Cardiac muscle cell (in vitro differentiated cells and primary cell): ENCODE data around the gene ZMYM2. TPM values are rescaled to one million over a fixed set of nuclear protein-coding genes. Genes with fewer than 3 reads are reported as not detected.

Experiments
- DNase-seq, 2 donors: peaks; one replicate each; pipeline versions ENCODE4 v3.0.0 to v3.0.0-alpha.2; 2010 to 2017; ENCODE audit warnings: low read depth in 1 of 2, low spot score in 1 of 2
- H3K27ac ChIP-seq: fragments of 200-600 bp; sonication (generic); 2 replicates; pipeline ENCODE4 v1.5.1; 2016
- H3K27me3 ChIP-seq: fragments of 200-600 bp; sonication (generic); 2 replicates; pipeline ENCODE4 v1.6.0; 2016; ENCODE audit warnings: control low read depth
- H3K36me3 ChIP-seq: fragments of 200-600 bp; sonication (generic); 2 replicates; pipeline ENCODE4 v1.5.1; 2016; ENCODE audit warnings: control low read depth
- H3K4me1 ChIP-seq: fragments of 200-600 bp; sonication (generic); 2 replicates; pipeline ENCODE4 v1.8.1; 2017; ENCODE audit warnings: low read depth, mild to moderate bottlenecking, mixed run types
- H3K4me3 ChIP-seq: fragments of 200-600 bp; sonication (generic); 2 replicates; pipeline ENCODE4 v1.5.1; 2016; ENCODE audit warnings: mild to moderate bottlenecking
- H3K9me3 ChIP-seq: fragments of 200-600 bp; sonication (generic); 2 replicates; pipeline ENCODE4 v1.5.1; 2017; ENCODE audit warnings: low read depth, mild to moderate bottlenecking, control low read depth
- polyA plus RNA-seq: library from polyadenylated mRNA; unstranded; fragments of >200 nt; fragmentation: Nextera tagmentation; extraction: Ambion mirVana; gene quantifications from 2 replicates; pipeline ENCODE4 v1.2.1, GENCODE V29; 2016
- total RNA-seq: library from RNA; depleted of rRNA; stranded (reverse); fragments of >200 nt; gene quantifications from 2 replicates; pipeline ENCODE4 v1.2.3, GENCODE V29; 2016
- TF ChIP-seq, protein P1 (sequence below): IDR thresholded peaks from 2 replicates; pipeline ENCODE4 v1.5.1; 2012; ENCODE audit warnings: low read depth, mild to moderate bottlenecking, low read length

Gene ZMYM2
- total and polyA plus RNA-seq, 2 experiments from 2014 or later, result 42.5 to 82.1 TPM

DNA sequence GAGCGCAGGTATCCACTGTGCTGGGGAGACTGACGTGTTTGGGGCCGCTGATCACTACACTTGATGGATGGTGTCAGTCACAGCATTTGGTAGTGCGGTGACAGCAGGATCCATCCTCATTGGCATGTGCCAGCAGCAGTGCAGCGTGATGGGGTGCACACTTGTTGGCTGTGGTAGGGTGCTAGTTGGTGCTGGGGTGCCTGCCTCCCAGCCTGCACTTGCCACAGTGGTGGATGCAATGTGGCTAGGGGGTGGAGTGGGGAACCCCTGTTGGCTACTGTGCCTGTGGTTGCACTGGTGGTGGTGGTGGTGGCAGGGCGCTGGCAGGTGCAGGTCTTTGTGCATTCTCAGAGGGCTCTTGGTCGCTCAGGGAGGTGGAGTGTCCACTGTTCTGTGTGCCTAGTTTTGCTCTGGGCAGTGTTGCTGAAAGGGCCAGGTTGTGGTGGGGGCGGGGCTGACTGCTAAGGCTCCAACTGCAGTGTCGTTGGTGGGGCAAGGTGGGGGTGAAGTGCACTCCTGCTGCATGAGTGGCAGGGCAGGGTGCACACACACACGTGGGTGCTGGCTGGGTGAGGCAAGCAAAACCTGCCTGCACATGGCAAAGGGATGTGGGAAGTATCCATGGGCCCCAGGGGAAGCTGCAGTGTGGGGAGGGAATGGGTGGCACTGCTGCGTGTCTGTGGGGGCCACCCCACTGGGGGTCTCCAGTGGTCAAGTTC, 84.8 kb downstream of the ZMYM2 start:
- Histone ChIP-seq H3K36me3 (peaks cover 6% of the 10 kb centered on the region), H3K4me3 (no peak overlapping the region), H3K9me3 (no peaks in the 10 kb centered on the region), H3K27ac (peak overlapping the region; percentile 51), H3K27me3 (no peaks in the 10 kb centered on the region), H3K4me1 (peaks cover 8% of the 10 kb centered on the region)
- no peak for DNase-seq
- TF ChIP-seq, protein P1, sequence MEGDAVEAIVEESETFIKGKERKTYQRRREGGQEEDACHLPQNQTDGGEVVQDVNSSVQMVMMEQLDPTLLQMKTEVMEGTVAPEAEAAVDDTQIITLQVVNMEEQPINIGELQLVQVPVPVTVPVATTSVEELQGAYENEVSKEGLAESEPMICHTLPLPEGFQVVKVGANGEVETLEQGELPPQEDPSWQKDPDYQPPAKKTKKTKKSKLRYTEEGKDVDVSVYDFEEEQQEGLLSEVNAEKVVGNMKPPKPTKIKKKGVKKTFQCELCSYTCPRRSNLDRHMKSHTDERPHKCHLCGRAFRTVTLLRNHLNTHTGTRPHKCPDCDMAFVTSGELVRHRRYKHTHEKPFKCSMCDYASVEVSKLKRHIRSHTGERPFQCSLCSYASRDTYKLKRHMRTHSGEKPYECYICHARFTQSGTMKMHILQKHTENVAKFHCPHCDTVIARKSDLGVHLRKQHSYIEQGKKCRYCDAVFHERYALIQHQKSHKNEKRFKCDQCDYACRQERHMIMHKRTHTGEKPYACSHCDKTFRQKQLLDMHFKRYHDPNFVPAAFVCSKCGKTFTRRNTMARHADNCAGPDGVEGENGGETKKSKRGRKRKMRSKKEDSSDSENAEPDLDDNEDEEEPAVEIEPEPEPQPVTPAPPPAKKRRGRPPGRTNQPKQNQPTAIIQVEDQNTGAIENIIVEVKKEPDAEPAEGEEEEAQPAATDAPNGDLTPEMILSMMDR, result no peak

DNA sequence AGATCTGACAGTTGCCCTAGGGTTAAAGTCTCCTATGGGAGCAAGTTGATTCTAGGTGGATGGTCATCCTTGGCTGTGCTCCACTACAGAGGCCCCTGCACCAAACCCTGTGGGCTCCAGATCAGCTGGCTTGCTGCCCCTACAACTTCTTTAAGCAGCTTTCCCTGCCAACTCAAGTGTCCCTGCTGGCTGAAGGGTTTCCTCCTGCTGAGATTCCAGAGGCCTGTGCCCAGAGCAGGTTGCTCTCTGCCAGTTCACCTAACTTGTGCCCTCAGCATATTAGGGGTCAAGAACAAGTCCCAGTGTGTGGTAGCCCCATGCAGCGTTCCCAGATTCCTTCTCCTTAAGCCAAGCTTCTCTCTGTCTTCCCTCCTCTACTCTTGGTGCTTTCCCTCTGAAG, 85.6 kb downstream of the ZMYM2 start:
- Histone ChIP-seq H3K4me1 (peaks cover 8% of the 10 kb centered on the region), H3K4me3 (no peak overlapping the region), H3K27ac (peak overlapping the region; percentile 51), H3K9me3 (no peaks in the 10 kb centered on the region), H3K27me3 (no peaks in the 10 kb centered on the region), H3K36me3 (peaks cover 6% of the 10 kb centered on the region)
- TF ChIP-seq, protein P1, result no peak
- no peak for DNase-seq

DNA sequence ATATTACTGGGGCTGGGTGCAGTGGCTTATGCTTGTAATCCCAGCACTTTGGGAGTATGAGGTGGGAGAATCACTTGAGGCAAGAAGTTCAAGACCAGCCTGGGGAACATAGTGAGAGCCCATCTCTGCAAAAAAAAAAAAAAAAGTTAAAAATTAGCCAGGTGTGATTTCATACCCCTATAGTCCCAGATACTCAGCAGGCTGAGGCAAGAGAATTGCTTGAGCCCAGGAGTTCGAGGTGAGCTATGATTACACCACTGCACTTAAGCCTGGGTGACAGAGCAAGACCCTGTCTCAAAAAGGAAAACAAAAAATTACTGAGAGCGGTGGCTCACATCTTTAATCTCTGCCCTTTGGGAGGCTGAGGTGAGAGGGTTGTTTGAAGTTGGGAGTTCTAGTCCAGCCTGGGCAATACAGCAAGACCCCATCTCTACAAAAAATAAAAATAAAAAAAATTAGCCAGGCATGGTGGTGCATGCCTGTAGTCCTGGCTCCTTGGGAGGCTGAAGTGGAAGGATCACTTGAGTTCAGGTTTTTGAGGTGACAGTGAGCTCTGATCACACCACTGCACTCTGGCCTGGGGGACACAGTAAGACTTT, 87.5 kb downstream of the ZMYM2 start:
- H3K9me3 ChIP-seq, result no peaks in the 10 kb centered on the region
- no peak overlapping the region for H3K27ac ChIP-seq
- no peaks in the 10 kb centered on the region for H3K27me3 ChIP-seq
- TF ChIP-seq, protein P1, result no peak
- no peak for DNase-seq
- no peak overlapping the region for H3K4me3 ChIP-seq
- peaks cover 6% of the 10 kb centered on the region for H3K36me3 ChIP-seq
- peaks cover 6% of the 10 kb centered on the region for H3K4me1 ChIP-seq

DNA sequence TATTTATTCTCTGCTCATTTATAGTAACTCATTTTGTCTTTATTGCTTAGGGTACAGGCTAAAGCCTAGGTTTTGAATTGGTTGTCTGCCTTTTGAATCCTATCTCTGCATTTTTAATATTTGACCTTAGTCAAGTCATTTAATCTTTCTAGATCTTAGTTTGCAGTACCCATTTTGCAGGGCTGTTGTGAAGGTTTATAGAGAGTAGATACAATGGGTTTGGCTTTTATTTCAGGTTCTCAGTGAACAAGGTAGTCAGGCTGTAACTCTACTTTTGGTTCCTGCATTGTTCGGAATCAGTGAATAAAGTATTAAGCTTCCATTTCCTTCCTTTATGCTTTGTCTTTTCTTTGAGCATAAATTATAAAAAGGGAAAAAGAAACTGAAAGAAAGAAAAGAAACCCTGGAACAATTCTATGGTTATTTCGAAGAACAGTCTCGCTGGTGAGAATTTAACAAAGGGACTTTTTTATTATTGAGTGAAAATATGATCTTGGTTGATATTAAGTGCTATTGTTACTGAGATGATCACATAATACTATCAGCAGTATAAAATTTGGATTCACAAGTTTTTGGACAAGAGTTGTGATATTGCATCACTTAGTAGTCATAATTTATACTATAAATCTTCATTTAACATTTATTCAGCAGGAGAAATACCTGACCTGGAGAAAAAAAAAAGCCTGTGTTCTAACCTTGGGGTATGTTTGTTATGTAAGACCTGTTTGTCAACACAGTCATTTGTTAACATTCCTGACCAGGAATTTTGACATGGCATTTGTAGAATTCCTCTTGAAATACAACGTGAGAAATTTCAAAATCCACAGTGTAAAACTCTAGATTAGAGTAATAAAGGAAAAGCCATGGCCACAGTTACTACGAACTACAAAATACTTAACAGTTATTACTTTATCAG, 91.3 kb downstream of the ZMYM2 start:
- Histone ChIP-seq H3K36me3 (peaks cover 9% of the 10 kb centered on the region), H3K4me1 (peaks cover 10% of the 10 kb centered on the region), H3K27me3 (no peaks in the 10 kb centered on the region), H3K9me3 (no peaks in the 10 kb centered on the region), H3K27ac (no peak overlapping the region), H3K4me3 (no peak overlapping the region)
- no peak for DNase-seq
- TF ChIP-seq, protein P1, result no peak

DNA sequence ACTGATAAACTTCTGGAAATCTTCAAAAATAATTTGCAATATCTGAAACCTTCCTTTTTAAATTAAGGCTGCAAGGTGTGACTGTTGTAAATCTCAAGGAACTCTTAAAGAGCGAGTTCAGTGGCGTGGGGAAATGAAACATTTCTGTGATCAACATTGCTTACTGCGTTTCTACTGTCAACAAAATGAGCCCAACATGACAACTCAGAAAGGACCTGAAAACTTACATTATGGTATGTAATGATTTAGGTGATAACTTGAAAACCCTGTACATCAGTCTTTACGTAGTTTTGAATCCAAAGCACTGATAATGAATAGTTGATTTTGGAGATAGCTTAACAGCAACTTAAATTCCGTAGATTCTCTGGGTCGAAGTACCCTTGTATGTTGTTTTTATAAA, 92.8 kb downstream of the ZMYM2 start:
- H3K27me3 ChIP-seq, result no peaks in the 10 kb centered on the region
- peaks cover 10% of the 10 kb centered on the region for H3K4me1 ChIP-seq
- TF ChIP-seq, protein P1, result no peak
- no peak overlapping the region for H3K27ac ChIP-seq
- no peaks in the 10 kb centered on the region for H3K9me3 ChIP-seq
- no peak for DNase-seq
- H3K4me3 ChIP-seq, result no peak overlapping the region
- H3K36me3 ChIP-seq, result peaks cover 7% of the 10 kb centered on the region
